Loucy (cell line): ENCODE measurements around the gene TAS2R50.

ENCODE experiments used
- H2AFZ ChIP-seq: fragments of 200-600 bp; sonication (generic); 2 replicates; pipeline ENCODE4 v1.6.0; 2016; ENCODE audit warnings: antibody characterized with exemption, mild to moderate bottlenecking, low read length, moderate library complexity
- H3F3A ChIP-seq: fragments of 200-600 bp; 2 replicates; pipeline ENCODE4 v1.6.0; 2016; ENCODE audit warnings: antibody characterized with exemption, low read depth, mild to moderate bottlenecking
- H3K27me3 ChIP-seq: fragments of 200-600 bp; sonication (generic); 2 replicates; pipeline ENCODE4 v1.6.1; 2014; ENCODE audit warnings: low read length, mild to moderate bottlenecking; ENCODE audit not compliant: insufficient read depth, poor library complexity, severe bottlenecking
- H3K36me3 ChIP-seq: fragments of 200-600 bp; sonication (generic); 2 replicates; pipeline ENCODE4 v1.6.1; 2016; ENCODE audit warnings: low read length; ENCODE audit not compliant: insufficient read depth
- H3K4me1 ChIP-seq: fragments of 200-600 bp; sonication (generic); 2 replicates; pipeline ENCODE4 v1.5.1; 2014; ENCODE audit warnings: low read length, mild to moderate bottlenecking; ENCODE audit not compliant: insufficient read depth, poor library complexity, severe bottlenecking
- H3K4me2 ChIP-seq: fragments of 200-600 bp; sonication (generic); 2 replicates; pipeline ENCODE4 v1.6.0; 2014; ENCODE audit warnings: antibody characterized with exemption, low read length, low read depth, mild to moderate bottlenecking; ENCODE audit not compliant: poor library complexity, severe bottlenecking
- H3K4me3 ChIP-seq: fragments of 200-600 bp; sonication (generic); 2 replicates; pipeline ENCODE4 v1.5.1; 2014; ENCODE audit warnings: low read length, mild to moderate bottlenecking, mixed read lengths; ENCODE audit not compliant: poor library complexity, severe bottlenecking
- H3K79me2 ChIP-seq: fragments of 200-600 bp; sonication (generic); 2 replicates; pipeline ENCODE4 v1.6.1; 2014; ENCODE audit warnings: low read length; ENCODE audit not compliant: insufficient read depth
- H3K9ac ChIP-seq: fragments of 200-600 bp; sonication (generic); 2 replicates; pipeline ENCODE4 v1.6.0; 2014; ENCODE audit warnings: mild to moderate bottlenecking, low read depth, low read length, moderate library complexity; ENCODE audit not compliant: poor library complexity, severe bottlenecking
- H3K9me2 ChIP-seq: fragments of 200-600 bp; sonication (generic); replicated peaks from 2 replicates; pipeline ENCODE4 v1.6.1; 2016; ENCODE audit warnings: low read depth, low read length, mixed read lengths
- H3K9me3 ChIP-seq: fragments of 200-600 bp; sonication (generic); 2 replicates; pipeline ENCODE4 v1.6.1; 2014; ENCODE audit warnings: mild to moderate bottlenecking, antibody characterized with exemption, low read length, low read depth; ENCODE audit not compliant: insufficient read depth
- H4K20me1 ChIP-seq: fragments of 200-600 bp; sonication (generic); 2 replicates; pipeline ENCODE4 v1.6.0; 2014; ENCODE audit warnings: antibody characterized with exemption, low read length, mild to moderate bottlenecking; ENCODE audit not compliant: insufficient read depth, poor library complexity, severe bottlenecking
- CTCF ChIP-seq: fragments of 200-600 bp; sonication (generic); conservative IDR thresholded peaks from 2 replicates; pipeline ENCODE4 v1.5.1; 2014; ENCODE audit warnings: mild to moderate bottlenecking, antibody characterized with exemption, low read length
- EZH2phosphoT487 ChIP-seq: fragments of 200-600 bp; IDR thresholded peaks from 2 replicates; pipeline ENCODE4 v1.6.1; 2018; ENCODE audit warnings: antibody characterized with exemption, mild to moderate bottlenecking, moderate library complexity, borderline replicate concordance

Gene TAS2R50

DNA sequence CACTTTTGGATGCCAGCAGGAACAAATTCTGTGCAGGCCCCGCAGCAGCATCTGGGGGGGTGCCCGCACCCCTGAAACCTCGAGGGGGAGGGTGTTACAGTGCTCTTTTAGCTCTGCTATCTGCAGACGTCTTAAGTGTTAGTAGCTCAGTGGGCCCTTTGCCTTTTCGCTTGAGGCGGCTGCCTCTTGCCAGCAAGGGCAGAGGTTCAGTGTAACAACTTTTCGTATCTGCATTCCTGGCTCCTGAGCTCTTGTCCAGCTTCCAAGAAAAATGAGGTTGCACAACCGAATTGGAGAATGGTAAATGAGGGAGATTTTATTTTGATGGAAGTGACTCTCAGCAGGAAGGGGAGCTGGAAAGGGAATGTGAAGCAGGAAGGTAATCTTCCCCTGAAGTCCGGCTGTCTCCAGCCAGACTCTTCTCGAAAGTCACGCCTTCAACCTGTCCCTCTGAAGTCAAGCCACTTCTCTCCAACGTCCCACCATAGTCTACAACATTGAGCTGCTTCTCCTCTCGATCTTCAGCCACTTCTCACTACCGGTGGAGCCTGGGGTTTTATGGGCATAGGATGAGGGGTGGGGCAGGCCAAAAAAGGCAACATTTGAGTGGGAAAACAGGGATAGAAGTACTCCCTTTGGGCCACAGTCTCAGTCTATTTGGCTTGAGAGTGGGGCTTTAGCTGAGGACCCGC, 17.8 kb downstream of the TAS2R50 start:
- Histone ChIP-seq H3K79me2 (no peaks in the 10 kb centered on the region), H4K20me1 (no peaks in the 10 kb centered on the region), H3K9me3 (no peaks in the 10 kb centered on the region), H3K27me3 (no peaks in the 10 kb centered on the region), H3K4me1 (no peaks in the 10 kb centered on the region), H3K4me2 (no peak overlapping the region), H3F3A (no peaks in the 10 kb centered on the region), H3K36me3 (no peaks in the 10 kb centered on the region), H3K4me3 (no peak overlapping the region), H3K9me2 (no peaks in the 10 kb centered on the region), H3K9ac (no peak overlapping the region), H2AFZ (no peak overlapping the region)
- no peak for TF ChIP-seq CTCF
- no peak for TF ChIP-seq EZH2phosphoT487

GRCh38 chr12:10967409-10967808, 19.3 kb downstream of the TAS2R50 start:
- Histone ChIP-seq H3K9me3 (no peaks in the 10 kb centered on the region), H3K27me3 (no peaks in the 10 kb centered on the region), H3F3A (no peaks in the 10 kb centered on the region), H3K9ac (no peak overlapping the region), H4K20me1 (no peaks in the 10 kb centered on the region), H3K4me3 (no peak overlapping the region), H3K4me1 (no peaks in the 10 kb centered on the region), H3K4me2 (no peak overlapping the region), H2AFZ (no peak overlapping the region), H3K36me3 (no peaks in the 10 kb centered on the region), H3K79me2 (no peaks in the 10 kb centered on the region), H3K9me2 (no peaks in the 10 kb centered on the region)
- TF ChIP-seq CTCF: no peak
- TF ChIP-seq EZH2phosphoT487: no peak

DNA sequence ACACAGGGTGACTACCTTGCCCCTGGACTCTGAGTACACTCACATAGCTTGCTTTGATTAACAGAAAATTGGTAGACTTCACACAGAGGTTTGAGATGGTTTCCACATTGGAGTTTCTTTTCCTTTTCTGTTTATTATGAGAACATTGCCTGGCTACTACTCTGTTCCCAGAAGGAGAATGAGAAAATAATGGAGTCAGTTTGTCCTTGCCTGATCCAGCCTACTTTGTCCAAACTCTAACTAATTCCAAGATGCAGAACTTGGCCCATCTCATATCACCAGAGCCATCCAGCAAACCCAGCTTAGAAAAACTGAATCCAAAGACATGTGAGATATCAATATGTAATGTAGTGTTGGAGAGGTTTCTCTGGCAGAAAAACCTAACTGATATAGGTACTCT, 20.4 kb downstream of the TAS2R50 start:
- Histone ChIP-seq H3K4me1 (no peaks in the 10 kb centered on the region), H2AFZ (no peak overlapping the region)

More for the DNA sequence above, 20.4 kb downstream of the TAS2R50 start:
- H4K20me1 ChIP-seq: no peaks in the 10 kb centered on the region
- no peak overlapping the region for H3K9ac ChIP-seq
- H3K36me3 ChIP-seq: no peaks in the 10 kb centered on the region
- H3K27me3 ChIP-seq: no peaks in the 10 kb centered on the region
- no peak overlapping the region for H3K4me2 ChIP-seq
- H3K9me2 ChIP-seq: no peaks in the 10 kb centered on the region
- H3K4me3 ChIP-seq: no peak overlapping the region
- no peaks in the 10 kb centered on the region for H3F3A ChIP-seq
- H3K79me2 ChIP-seq: no peaks in the 10 kb centered on the region
- H3K9me3 ChIP-seq: no peaks in the 10 kb centered on the region
- TF ChIP-seq EZH2phosphoT487: no peak
- no peak for TF ChIP-seq CTCF
